GM18517 (cell line): ENCODE measurements around the gene PIM3.
A peak's percentile ranks its signal among the peaks of the same experiment; 100 is the strongest.

ENCODE experiments used
- ATAC-seq: cut with Tn5 transposase; IDR thresholded peaks from one replicate; pipeline ENCODE4 v1.9.1; 2021; ENCODE audit warnings: mild to moderate bottlenecking, moderate library complexity; ENCODE audit not compliant: unreplicated experiment

Gene PIM3

DNA sequence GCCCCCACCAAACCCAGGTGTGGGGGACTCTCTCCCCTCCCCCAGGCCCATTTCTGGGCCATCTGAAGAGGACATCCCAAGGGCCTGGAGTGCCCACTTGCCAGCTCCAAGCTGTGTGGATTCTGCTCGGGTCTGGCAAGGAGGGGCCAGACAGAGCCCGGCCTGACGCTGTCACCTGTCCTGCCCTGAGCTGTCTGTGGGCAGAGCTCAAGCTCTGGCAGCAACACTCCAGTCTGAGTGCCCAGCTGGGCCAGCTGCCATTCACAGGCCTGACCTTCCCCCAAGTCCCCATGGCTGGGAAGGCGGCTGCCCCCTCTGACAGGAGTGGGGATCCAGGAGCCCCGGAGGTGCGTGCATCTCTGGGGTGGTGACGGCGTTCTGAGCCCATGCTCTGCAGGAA lies 6.2 kb upstream of the PIM3 start:
- ATAC-seq, result no peak

DNA sequence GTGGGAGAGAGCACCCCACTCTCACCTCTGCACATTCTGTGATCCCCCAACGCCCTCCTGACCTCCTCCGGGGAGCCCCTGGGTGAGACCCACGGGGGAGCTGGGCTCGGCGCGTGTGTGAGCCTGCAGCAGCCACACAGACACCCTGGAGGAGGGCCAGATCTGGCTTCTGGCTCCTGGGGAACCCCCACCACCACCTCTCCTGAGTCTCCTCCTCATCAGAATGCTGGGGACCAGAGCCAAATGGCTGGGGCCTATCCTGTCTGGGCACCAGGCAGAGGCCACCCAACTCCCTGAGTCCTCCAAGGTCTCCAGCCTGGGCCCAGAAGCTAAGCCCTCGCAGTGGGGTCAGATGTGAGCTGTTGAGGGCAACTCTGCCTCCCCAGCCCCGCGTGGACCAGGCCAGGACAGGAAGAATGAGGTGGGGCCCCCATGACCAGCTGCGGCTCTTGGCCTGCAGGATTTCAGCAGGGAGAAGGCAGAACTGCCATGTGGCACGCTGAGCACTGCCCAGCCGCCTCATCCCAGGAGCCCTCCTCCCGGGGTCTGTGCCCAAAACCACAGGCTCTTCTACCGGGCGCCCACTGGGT lies 5.5 kb upstream of the PIM3 start:
- no peak for ATAC-seq

GRCh38 chr22:49955581-49956417 lies 4.8 kb upstream of the PIM3 start:
- ATAC-seq, result no peak

DNA sequence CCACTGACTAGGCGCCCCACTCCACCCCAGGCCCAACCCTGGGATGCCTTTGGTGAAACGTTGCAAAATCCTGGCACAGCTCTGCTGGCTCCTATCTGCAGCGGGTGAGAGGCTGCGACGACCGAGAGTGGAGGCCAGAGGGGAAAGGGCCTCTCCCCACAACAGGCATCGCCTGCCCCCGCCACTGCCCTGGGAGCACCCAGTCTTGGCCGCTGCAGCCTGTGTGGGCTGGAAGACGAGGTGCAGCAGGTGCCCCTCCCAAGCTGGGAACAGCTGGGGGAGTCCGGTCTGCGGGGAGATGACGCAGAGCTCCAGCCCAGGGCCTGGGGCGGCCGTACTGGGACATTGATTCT lies 4.2 kb upstream of the PIM3 start:
- no peak for ATAC-seq

DNA sequence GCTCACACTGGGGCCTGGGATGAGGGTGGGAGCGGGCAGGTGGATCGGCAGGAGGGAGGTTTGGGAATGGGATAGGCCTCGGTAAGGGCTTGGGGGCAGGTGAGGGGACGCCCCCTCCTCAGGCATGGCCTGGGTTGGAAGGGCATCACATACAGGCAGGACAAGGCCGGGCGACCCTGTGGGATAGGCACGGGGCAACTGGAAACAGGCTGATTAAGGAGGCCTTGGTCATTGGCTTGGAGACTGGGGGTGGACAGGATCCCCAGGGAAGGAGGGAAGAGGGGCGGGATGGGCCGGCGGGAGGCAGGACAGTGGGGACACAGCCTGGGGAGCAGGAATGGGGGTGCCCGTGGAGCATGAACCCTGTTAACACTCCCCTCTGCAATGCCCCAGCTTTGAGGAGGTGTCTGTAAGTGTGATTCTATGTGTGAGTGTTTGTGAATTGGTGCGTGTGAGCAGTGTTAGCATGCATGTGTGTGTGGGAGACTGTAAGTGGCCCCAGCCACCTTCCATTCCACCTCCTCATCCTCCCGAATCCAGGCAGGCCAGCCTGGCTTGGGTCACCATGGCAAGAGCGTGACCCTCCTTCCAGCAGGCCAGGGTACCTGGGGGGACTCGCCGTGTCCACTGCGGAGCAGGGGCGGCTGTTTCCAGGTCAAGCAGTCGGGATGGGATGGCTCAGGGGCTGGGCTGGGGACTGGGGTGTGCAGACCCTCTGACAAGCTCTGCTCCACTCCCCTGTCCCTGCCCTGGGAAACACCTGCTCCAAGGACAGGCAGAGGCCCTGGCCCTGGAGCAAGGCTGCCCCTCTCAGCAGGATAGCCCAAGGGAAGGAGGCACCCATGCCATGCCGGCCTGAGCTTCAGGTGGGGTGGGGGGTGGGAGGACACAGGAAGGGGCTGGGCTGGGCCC lies 3.4 kb upstream of the PIM3 start:
- no peak for ATAC-seq

DNA sequence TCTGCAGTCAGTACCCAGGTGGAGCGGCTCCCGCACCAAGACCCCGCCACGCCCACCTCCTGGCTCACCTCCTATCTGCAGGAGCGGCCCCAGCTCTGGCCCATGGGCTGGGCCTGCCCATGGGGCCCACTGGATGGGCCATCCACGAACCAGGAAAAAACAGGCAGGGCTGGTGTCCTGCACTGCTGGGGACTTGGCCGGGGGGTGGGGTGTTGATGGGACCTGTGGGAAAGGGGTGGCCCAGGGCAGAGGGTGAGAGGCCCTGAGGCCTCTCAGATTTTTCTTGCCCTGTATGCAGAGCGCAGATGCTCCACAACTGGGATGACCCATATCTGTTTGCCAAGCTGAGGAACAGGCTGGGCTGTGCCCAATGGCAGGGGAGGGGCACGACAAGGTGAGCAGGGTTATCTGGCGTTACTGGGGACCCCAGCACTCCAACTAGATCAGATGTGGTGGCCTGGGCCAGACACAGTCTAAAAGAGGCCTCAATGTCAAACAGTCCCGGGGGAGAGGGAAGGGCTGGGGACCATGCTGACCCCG lies 2.7 kb upstream of the PIM3 start:
- no peak for ATAC-seq

GRCh38 chr22:49958366-49958921 lies 2.1 kb upstream of the PIM3 start:
- no peak for ATAC-seq

DNA sequence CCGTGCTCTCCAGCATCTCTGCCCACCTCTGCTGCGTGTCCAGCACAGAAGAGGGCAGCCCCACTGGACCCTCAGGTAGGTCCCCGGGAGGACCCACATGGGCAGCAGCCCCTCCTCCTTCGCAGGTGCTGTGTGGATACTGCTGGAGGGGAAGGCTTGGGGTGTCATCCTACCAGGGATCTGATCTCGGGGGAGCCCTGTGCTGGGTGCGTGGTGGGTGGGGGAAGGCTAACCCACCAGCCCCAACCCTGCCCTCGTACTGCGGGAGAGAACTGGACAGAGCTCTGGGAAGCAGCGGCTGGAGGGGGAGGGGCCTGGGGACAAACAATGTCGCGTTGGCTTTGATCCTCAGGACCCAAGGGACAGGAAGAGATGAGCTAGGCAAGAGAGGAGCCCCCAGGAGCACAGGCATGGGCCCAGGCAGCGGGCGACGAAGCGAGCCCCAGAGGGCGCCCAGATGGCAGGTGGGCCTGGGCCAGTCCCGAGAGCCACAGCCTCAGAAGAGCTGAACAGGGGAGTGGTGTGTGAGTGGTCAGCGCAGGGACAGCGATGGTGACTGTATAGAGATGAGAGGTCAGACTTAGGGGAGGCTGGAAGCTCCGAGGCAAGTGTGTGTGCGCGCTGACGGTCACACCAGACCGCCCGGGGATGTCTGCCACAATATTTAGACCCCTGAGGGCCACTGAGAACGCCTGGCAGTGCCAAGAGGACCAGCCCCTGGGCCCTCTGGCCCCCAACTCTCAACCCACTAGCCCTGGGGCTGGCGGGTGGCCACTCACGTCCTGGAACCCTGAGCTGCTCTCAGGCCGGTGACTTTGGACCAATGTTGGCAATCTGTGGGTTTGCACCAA lies 1.4 kb upstream of the PIM3 start:
- ATAC-seq, result no peak

DNA sequence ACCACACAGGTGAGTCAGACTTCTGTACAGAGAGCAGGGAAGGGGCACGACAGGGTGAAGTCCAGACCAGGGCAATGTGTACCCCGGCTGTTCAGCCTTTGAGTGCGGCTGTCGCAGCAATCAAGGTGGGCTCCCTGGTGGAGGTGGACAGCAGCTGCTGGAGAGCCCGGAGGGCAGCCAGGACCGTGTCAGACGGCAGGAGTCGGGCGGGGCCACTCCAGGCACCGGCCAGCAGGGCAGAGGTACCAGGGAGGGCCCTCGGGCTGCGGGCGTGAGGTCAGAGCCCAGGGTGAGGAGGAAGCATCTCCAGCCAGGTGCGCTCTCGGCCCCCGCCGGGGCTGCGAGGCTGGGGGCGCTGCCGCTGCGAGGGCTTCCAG lies 802 bp upstream of the PIM3 start:
- peak; percentile 11 for ATAC-seq

GRCh38 chr22:49961005-49961600 lies 531 bp downstream of the PIM3 start:
- no peak for ATAC-seq

- no peak for ATAC-seq
These were observed 1.0 kb downstream of the PIM3 start for GRCh38 chr22:49961601-49962011.

DNA sequence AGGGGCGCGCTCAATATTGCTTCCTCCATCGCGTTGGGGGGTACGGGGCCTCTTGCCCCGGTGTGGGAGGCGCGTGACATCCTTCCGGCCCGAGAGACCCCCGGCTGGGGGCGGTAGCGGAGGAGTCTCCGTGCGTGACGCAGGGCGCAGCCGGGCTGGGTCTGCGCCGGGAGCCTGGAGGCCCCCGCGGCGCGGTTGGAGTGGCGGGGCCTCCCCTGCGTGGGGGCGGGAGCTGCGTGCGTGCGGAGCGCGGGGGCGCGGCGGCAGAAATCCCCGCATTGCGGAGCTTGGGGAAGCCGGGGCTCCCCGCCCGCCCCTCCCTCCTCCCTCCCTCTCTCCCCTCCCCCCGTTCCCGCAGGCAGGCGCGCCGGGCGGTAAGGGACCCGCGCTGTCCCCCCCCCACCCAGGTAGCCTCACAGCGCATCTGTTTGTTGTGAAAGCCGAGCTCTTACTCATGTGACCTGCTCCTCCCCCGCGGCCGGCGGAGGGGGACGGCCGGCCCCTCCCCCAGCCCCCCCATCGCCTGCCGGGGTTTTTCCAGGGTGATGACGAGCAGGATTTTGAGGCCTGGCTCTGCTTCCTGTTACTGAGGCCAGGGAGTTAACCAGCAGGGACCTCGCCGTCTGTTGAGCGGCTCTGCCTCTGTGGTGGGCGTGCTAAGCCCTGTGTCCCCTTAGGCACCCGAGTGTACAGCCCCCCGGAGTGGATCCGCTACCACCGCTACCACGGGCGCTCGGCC lies 1.6 kb downstream of the PIM3 start:
- no peak for ATAC-seq

- ATAC-seq, result no peak
These were observed 2.4 kb downstream of the PIM3 start for GRCh38 chr22:49962751-49963646.

- ATAC-seq, result no peak
These were observed 3.1 kb downstream of the PIM3 start for GRCh38 chr22:49963647-49964026.

DNA sequence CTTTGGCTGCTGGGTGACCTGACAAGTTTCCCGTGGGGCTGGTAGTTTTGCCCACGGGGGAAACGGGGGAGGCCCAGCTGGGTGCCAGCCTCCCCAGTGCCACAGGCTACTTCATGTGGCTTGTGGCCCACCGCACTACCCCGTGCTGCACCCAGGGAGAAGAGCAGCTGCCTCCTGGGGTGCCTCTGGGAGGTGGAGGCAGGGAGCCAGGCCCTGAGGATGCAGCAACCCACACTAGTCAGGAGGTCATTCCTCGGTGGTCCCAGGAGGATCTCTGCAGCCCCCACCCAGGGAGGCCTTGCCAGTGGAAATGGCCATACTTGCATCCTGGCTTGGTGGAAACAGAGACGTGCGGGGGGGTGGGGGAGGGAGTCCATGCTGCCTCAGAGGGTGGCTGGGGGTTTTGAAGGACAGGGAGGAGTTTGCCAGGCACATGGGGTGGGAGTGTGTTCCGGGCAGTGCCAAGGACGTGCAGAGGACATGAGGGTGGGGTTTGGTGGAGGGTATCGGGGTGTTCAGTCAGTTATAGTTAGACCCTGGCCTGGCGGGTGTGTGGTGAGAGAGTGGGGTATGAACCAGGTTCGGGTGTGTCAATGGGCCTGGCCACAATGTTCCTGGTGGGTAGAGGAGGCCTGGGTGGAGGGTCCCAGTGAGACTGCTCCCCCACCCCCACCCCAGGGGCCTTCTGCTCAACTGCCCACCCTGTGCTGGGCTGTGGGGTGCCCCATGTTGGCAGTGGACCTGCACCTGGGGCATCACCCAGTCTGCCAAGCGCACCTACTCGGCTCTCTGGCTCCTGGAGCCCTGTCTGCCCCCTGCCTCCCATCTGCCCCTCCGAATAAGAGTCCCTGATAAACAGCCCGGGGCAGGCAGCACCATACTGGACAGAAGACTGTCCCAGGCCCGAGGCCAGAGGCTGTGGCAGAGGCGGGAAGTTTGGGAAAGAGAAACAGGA lies 3.8 kb downstream of the PIM3 start:
- no peak for ATAC-seq

- no peak for ATAC-seq
These were observed 4.8 kb downstream of the PIM3 start for GRCh38 chr22:49965091-49966040.
